BJ (cell line): ENCODE data around the gene IGLL1. TPM values are rescaled to one million over a fixed set of nuclear protein-coding genes. Genes with fewer than 3 reads are reported as not detected.

ENCODE experiments used
- CTCF ChIA-PET: fragments of 350-600 bp; formaldehyde crosslinking; extraction: SDS; loops from one replicate; lab custom pipeline; 2021; ENCODE audit warnings: antibody characterized with exemption, inconsistent platforms; lab: Yijun Ruan, JAX
- POLR2A ChIA-PET: fragments of 300-600 bp; sonication (Branson Sonifier 250); formaldehyde crosslinking; extraction: SDS; loops from one replicate; lab custom pipeline; 2021; ENCODE audit warnings: antibody characterized with exemption; lab: Charles Lee
- DNase-seq: peaks from one replicate; pipeline ENCODE4 v3.0.0-alpha.2; 2011; ENCODE audit warnings: low read depth
- H3K27me3 ChIP-seq: 2 replicates; pipeline ENCODE4 v1.6.0; 2011; ENCODE audit warnings: low read length; ENCODE audit not compliant: control insufficient read depth, insufficient read depth
- H3K36me3 ChIP-seq: 2 replicates; pipeline ENCODE4 v1.5.1; 2011; ENCODE audit warnings: low read length; ENCODE audit not compliant: control insufficient read depth, insufficient read depth
- H3K4me3 ChIP-seq: 2 replicates; pipeline ENCODE4 v1.5.1; 2011; ENCODE audit warnings: low read depth, mild to moderate bottlenecking, control low read depth, low read length
- CTCF ChIP-seq: IDR thresholded peaks from 2 replicates; pipeline ENCODE4 v1.5.1; 2011; ENCODE audit warnings: low read depth, mild to moderate bottlenecking, control low read depth, inconsistent platforms, low read length, moderate library complexity; ENCODE audit not compliant: insufficient read depth
- polyA plus RNA-seq: library from polyadenylated mRNA; depleted of rRNA; stranded (reverse); fragments of >200 nt; gene quantifications from 2 replicates; pipeline ENCODE4 v1.2.3, GENCODE V29; 2011

IGLL1 gene
- polyA plus RNA-seq, 1 experiment = not detected

GRCh38 chr22:23569716-23570115 lies 10.4 kb downstream of the IGLL1 start:
- ChIA-PET POLR2A (no interaction called here), CTCF (interaction anchor here (0.8 kb wide), 1 partner anchor 31 kb away, joined by 3 read pairs; no protein-coding TSS in a partner anchor)

GRCh38 chr22:23569291-23569690 lies 10.8 kb downstream of the IGLL1 start:
- Histone ChIP-seq H3K4me3 (no peak overlapping the region), H3K36me3 (no peaks in the 10 kb centered on the region), H3K27me3 (peaks cover 23% of the 10 kb centered on the region)
- DNase-seq = no peak
- TF ChIP-seq CTCF = no peak
- ChIA-PET POLR2A (no interaction called here), CTCF (interaction anchor here (0.8 kb wide), 1 partner anchor 30 kb away, joined by 3 read pairs; no protein-coding TSS in a partner anchor)

More at GRCh38 chr22:23569716-23570115, 10.4 kb downstream of the IGLL1 start:
- Histone ChIP-seq H3K4me3 (no peak overlapping the region), H3K36me3 (no peaks in the 10 kb centered on the region), H3K27me3 (peaks cover 22% of the 10 kb centered on the region)
- no peak for DNase-seq
- no peak for TF ChIP-seq CTCF

GRCh38 chr22:23566705-23567475 lies 13.2 kb downstream of the IGLL1 start:
- Histone ChIP-seq H3K27me3 (peaks cover 27% of the 10 kb centered on the region), H3K4me3 (no peak overlapping the region), H3K36me3 (no peaks in the 10 kb centered on the region)
- no peak for TF ChIP-seq CTCF
- ChIA-PET POLR2A (no interaction called here), CTCF (interaction anchor here (1.6 to 2.5 kb wide), 2 partner anchors 16 to 24 kb away, joined by 4 to 8 read pairs; no protein-coding TSS in a partner anchor)
- DNase-seq = no peak

GRCh38 chr22:23565915-23566704 lies 14.0 kb downstream of the IGLL1 start:
- DNase-seq = no peak
- Histone ChIP-seq H3K27me3 (peaks cover 27% of the 10 kb centered on the region), H3K36me3 (no peaks in the 10 kb centered on the region), H3K4me3 (no peak overlapping the region)
- ChIA-PET CTCF (interaction anchor here (0.6 to 2.5 kb wide), 3 partner anchors 17 to 269 kb away, joined by 3 to 8 read pairs (median 4); no protein-coding TSS in a partner anchor), POLR2A (no interaction called here)
- TF ChIP-seq CTCF = no peak
